GM18505 (cell line): ENCODE data around the gene SLC12A8.

Experiments
- ATAC-seq: cut with Tn5 transposase; IDR thresholded peaks from one replicate; pipeline ENCODE4 v1.9.1; 2021; ENCODE audit not compliant: unreplicated experiment
- POLR2A ChIP-seq: IDR thresholded peaks from 4 replicates; pipeline ENCODE4 v1.6.1; 2011; ENCODE audit warnings: borderline replicate concordance; ENCODE audit not compliant: insufficient read depth, insufficient read length; ENCODE audit errors: extremely low read depth

The SLC12A8 gene

DNA sequence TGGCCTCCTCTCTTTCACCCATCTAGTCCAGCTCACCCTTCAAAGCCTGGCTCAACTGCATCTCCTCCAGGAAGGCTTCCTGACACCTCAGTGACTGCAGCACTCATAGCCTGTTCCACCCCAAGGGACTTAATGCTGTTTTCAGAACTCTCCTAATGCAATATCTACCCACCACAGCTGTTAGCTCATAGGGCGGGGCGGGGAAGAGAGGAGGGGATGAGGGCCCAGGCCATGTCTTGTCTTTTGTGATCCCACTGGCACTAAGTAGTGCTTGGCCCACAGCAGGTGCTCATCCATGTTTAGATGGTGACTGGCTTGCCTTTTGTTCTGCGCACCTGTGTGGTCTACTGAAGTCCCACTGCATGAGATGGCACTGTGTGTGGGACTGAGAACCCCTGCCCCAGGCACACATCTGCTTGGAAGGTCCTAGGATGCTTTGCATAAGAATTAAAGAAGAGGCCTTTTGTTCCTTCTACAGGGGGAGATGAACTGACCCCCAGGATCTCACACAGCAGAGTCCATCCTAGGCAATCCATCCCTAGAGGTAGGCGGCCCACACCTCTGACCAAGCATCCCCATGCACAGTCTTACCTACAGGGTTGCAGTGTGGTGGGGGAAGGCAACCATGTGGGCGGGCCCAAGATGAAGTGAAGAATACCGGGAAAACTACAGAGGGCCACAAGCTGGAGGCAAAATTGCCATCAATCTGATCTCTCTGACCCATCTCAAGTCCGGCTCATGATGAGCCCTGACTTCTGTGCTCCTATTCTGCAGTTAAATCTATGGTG lies 23.0 kb downstream of the SLC12A8 start:
- no peak for TF ChIP-seq POLR2A
- no peak for ATAC-seq

DNA sequence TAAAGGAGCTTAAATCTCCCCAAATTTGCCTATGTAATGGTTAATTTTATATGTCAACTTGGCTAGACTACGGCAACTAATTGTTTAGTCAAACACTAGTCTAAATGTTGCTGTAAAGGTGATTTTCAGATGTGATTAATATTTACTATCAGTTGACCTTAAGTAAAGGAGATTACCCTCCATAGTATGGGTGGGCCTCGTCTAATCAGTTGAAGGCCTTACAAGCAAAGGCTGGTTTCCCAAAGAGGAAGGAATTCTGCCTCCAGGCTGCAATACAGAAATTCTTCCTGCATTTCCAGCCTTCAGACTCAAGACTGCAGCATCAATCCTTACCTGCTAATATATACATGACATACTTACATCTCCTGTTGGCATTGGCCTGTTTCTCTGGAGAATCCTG lies 23.6 kb downstream of the SLC12A8 start:
- no peak for TF ChIP-seq POLR2A
- no peak for ATAC-seq

DNA sequence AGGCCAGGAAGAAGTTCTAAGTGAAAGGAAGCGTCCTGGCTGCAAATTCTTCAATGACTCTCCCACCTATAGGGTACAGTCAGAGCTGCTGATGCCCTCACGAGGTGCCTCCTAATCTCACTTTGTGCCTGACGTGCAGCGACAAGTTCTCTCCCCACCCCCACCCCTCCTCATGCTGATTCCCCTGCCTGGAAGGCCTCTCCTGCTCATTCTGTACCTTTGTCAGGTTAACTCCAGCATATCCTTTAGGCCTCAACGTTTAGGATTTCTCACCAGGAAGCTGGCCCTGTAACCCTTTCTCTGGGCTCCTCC lies 25.0 kb downstream of the SLC12A8 start:
- ATAC-seq: no peak
- TF ChIP-seq POLR2A: no peak

DNA sequence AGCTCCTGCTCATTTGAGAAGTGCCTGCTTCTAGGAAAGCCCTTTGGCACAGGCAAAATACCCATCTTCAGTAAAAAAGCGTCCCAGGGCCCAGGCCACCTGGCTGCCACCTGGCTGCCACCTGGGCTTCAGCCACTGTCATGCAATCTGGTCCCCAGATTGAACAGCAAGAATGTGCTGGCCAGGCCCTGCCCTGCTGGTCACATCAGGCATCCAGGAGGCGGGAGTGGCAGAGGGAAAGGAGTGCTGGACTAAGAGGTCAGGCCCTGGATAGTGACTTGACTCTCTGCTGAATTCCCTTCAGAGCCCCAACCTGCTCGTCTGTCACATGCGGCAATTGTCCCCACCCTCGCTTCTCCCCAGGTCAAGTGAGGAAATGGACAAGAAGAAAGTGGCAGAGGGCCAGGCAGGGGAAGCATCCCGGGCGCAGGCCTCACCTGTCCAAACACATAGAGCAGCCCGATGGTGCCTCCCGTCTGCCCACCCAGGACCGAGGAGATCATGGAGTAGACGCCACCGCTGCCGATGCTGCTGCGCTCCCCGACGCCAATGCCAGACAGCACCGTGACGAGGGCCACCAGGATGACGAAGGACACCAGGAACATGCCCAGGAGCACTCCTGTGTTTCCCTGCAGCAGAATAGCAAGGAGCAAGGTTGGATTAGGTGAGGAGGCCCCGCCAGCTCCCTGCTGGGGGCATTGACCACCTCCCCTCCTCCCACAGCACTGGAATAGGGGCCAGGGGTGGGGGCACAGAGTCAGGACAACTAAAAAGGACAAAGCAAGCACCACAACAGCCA lies 25.5 kb downstream of the SLC12A8 start:
- no peak for ATAC-seq
- TF ChIP-seq POLR2A: no peak

DNA sequence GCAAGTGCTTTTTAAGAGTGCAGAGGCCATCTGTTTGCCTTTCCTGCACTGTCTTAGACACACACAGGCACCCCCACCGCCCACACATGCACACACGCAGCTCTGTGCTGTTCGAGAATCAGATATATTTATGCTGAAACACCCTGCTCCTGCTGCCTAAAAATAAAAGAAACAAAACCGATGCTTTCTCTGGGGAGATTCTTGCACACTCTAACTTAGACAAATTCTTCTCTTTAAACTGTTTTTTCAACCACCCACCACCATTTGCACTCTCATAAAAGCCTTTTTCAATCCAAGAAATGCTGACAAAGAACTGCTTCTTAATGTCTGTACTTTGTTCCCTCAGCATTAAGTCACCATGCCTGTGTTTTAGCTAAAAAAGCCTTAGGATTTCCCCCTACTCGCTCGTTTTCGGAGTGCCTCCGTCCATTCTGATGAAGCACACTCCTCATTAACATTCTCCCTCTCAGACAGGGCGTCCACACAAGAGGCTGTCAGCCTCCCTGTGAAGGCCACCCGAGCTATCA lies 26.2 kb downstream of the SLC12A8 start:
- TF ChIP-seq POLR2A: no peak
- ATAC-seq: no peak

DNA sequence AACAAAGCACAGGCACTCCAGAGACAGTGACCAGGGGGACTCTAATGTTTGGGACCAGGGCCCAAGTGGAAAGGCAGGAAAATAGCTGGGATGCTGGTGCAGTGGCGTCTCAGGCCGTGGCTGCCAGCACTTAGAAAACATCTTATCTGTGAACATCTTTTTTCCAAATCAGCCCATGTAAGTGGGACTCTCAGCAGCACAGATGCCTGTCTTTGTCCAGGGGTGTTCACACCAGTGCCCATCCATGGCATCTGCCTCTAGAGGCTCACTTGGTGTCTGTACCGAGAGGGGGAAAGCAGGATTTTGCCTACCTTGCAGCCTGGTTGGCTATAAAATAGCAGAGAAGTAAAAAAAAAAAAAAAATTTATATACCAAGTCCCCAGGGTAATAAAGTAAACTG lies 26.7 kb downstream of the SLC12A8 start:
- no peak for ATAC-seq

DNA sequence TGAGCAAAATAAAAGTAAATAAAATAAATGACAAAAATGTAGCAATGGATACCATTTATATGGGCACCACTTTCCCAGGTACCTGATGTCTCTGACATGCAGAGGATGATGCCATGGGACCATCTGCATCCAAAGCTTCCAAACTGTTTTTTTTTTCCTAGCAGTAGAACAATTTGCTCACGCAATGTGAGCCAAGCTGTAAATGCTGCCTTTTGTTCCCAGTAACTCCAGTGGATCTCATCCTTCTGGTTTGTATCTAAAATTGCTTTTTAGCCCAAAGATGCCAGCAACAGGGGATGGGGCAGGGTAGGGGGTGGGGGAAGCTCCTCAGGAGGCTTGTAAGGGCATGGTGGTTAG lies 32.7 kb downstream of the SLC12A8 start:
- TF ChIP-seq POLR2A: no peak
- ATAC-seq: no peak

More for the DNA sequence above, 26.7 kb downstream of the SLC12A8 start:
- no peak for TF ChIP-seq POLR2A

DNA sequence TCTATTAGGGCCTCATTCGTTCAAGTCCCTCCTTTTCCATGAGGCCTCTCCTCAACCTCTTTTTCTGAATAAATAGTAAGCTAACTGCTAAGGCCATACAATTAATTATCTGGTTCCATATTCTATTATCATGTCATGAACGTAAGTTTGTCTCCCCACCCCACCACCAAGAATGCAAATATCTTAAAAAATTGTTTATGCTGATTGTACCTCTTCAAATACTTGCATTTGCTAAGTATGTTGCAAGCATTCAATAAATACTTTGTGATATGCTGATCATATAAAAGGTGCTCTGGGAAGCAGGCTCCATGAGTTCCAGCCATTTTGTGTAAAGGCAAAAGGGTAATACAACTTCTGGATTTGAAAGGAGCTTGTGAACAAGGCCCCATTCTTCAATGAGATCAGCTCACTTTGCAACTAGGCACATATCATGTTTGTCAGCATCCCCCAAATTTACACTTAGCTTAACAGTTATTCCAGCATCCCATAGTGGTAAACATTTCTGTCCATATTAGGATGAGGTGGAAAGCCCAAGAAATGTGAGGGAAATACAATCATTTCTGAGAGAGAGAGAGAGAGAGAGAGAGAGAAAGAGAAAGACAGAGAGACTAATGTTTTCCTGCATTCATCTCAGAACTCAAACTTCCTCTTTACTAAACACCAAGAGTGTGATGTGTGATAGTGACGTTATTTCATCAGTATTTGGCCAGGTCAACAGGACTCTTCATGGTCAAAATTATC lies 33.2 kb downstream of the SLC12A8 start:
- TF ChIP-seq POLR2A: no peak
- ATAC-seq: no peak

DNA sequence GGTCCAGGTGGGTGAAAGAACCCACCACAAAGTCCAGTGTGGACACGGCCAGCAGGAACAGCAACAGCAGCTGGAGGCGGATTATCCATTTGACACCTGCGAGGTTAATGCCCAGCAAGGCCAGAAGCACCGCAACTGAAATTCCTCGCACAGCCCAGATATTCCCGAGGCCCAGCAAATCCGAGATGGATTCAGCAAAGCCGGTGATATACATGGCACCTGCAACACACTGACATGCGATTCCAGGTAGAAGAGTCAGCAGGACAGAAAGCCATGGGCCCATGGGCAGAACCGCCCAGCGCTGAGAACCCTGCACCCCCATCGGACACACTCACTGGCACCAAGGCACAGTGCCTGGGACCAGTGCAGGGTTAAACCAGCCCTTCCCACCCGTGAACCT lies 34.8 kb downstream of the SLC12A8 start:
- ATAC-seq: no peak
- no peak for TF ChIP-seq POLR2A

DNA sequence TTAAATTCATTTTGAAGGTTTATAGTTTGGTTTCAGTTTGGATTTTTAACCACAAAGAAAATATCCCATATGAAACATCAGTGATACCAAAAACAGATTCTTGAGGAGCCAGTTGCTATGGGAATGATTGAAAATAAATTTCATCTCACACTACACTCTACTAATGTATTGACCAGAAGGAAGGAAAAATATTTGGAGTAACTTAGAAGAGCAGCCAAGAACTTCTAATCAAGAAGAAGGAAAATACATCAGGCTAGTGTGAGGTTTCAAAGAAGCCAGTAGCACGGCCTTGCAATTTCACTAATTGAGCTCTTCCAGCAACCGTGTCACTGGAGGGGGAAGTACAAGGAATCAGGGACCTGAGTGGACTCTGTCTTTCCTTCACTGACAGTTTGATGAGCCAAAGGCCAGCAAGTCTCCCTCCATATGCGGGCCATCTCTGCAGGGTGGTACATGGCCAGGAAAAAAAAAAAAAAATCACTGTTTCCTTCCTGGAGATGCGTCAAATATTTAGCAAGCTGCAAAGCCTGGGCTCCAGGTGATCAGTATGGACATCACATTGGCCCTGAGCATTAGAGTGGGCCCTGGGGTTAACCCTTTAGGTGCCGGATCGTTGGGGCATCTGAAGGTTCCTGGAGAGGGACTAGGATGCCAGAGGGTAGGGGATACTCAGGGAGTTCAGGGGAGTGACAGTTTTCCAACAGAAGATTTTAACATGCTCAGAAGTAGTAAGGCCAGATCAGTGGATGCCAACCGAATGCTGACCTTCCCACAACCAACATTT lies 37.1 kb downstream of the SLC12A8 start:
- no peak for ATAC-seq
- no peak for TF ChIP-seq POLR2A

DNA sequence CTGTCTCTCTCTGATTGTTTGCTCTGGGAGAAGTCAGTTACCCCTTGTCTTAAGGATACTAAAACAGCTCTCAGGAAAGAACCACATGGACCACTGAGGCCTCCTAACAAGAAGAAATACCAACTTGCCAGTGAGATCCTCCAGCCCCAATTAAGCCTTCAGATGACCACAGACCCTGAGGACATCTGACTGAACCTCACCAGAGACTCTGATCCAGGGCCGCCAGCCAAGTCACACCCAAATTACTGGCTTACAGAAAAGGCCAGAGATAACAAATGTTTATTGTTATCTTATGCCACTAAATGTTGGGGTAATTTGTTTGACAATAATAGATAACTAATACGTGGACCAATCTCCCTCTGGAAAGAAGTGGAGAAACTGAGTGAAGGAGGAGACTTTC lies 40.2 kb downstream of the SLC12A8 start:
- no peak for ATAC-seq
- no peak for TF ChIP-seq POLR2A

DNA sequence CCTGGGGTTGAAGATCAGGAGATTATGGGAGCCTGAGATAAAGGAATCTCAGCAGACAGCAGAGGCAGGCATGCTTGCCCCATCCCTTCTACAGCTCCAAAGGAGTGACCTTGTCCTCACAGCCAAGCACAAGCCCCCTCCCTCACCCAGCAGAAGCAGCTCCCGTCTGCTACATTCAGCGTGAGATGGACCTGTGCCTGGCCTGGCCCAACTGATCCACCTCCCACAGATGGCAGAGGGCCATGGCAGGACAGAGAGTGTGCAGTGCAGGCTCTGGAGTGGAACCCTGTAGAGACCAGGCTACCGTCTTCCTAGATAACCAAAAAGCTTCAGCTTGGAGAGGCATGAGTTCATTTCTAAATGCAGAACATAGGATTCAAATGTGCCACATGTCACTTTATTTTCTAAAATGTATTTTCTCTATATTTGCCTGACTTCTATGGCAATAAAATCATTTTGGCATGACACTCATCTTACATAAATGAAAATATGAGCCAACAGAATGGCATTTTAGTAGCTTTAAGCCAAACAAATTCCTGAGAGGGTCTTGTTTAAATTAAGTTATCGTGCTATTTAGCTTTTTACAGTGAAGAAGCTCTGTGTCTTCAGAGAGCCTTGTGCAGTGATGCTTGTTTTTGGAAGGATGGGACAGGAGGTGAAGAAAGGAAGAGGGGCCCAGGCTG lies 43.7 kb downstream of the SLC12A8 start:
- no peak for ATAC-seq
- TF ChIP-seq POLR2A: no peak
